ENCODE measurements around the gene FFAR4. TPM values are rescaled to one million over a fixed set of nuclear protein-coding genes. Genes with fewer than 3 reads are reported as not detected.

Gene FFAR4
- total RNA-seq, 1 experiment from 2014 or later, result 0.92 TPM

- in situ Hi-C loops (cut with HindIII; ENCODE audit: low pct_unique_long_range_greater_than_20kb, low sequenced_read_pairs) (no loop called here), intact Hi-C loops (cut with micrococcal nuclease; ENCODE audit: unreplicated experiment) (loop anchor here (10.0 kb wide), 1 partner anchor 261 kb away; no protein-coding TSS in a partner anchor)
- TF ChIP-seq SIN3A (IDR thresholded peaks at IDR 0.05; ENCODE audit: borderline replicate concordance, insufficient read depth, low read depth, low read length) (no peak), REST (IDR thresholded peaks at IDR 0.05; ENCODE audit: insufficient read depth in 1 of 2, low read depth in 2 of 2, low read length in 1 of 2) (no peak), CTCF (IDR thresholded peaks at IDR 0.05) (no peak), POLR2AphosphoS5 (IDR thresholded peaks at IDR 0.05; ENCODE audit: low read depth, low read length) (no peak), TCF7L2 (IDR thresholded peaks at IDR 0.05; ENCODE audit: low read depth, low read length) (no peak)
- Histone ChIP-seq H3K9me3 (ENCODE audit: control insufficient read depth, insufficient read depth, low read depth, low read length) (no peaks in the 10 kb centered on the region), H3K4me3 (ENCODE audit: low read depth in 2 of 2, low read length in 2 of 2) (no peak overlapping the region), H3K36me3 (ENCODE audit: control insufficient read depth, insufficient read depth, low read length) (no peaks in the 10 kb centered on the region), H3K4me1 (ENCODE audit: control insufficient read depth, insufficient read depth, low read length) (no peaks in the 10 kb centered on the region), H3K27me3 (ENCODE audit: control insufficient read depth, insufficient read depth, low read length) (no peaks in the 10 kb centered on the region), H3K27ac (ENCODE audit: low read length) (no peak overlapping the region)
- BruUV-seq (replicated peaks), result no TSS peak
- ChIA-PET CTCF (interaction anchor here (0.6 to 1.9 kb wide), 8 partner anchors 44 to 255 kb away, joined by 3 to 24 read pairs (median 4); partner anchors contain the start of gene FRA10AC1), POLR2A (interaction anchor here (0.6 kb wide), 2 partner anchors 14 to 252 kb away, joined by 3 read pairs; no protein-coding TSS in a partner anchor)
- no peak for ATAC-seq
- no peak for DNase-seq (ENCODE audit: low read depth, low spot score)
These were observed 12.8 kb upstream of the FFAR4 start for GRCh38 chr10:93553482-93554315.

GRCh38 chr10:93554316-93554663 lies 12.2 kb upstream of the FFAR4 start:
- TF ChIP-seq POLR2AphosphoS5 (IDR thresholded peaks at IDR 0.05; ENCODE audit: low read depth, low read length), result no peak
- TF ChIP-seq TCF7L2 (IDR thresholded peaks at IDR 0.05; ENCODE audit: low read depth, low read length), result no peak
- TF ChIP-seq CTCF (IDR thresholded peaks at IDR 0.05), result no peak
- no peak for TF ChIP-seq SIN3A (IDR thresholded peaks at IDR 0.05; ENCODE audit: borderline replicate concordance, insufficient read depth, low read depth, low read length)
- no peak for TF ChIP-seq REST (IDR thresholded peaks at IDR 0.05; ENCODE audit: insufficient read depth in 1 of 2, low read depth in 2 of 2, low read length in 1 of 2)
- in situ Hi-C loops (cut with HindIII; ENCODE audit: low pct_unique_long_range_greater_than_20kb, low sequenced_read_pairs) (no loop called here), intact Hi-C loops (cut with micrococcal nuclease; ENCODE audit: unreplicated experiment) (loop anchor here (10.0 kb wide), 1 partner anchor 261 kb away; no protein-coding TSS in a partner anchor)
- Histone ChIP-seq H3K36me3 (ENCODE audit: control insufficient read depth, insufficient read depth, low read length) (no peaks in the 10 kb centered on the region), H3K4me1 (ENCODE audit: control insufficient read depth, insufficient read depth, low read length) (no peaks in the 10 kb centered on the region), H3K9me3 (ENCODE audit: control insufficient read depth, insufficient read depth, low read depth, low read length) (no peaks in the 10 kb centered on the region), H3K27me3 (ENCODE audit: control insufficient read depth, insufficient read depth, low read length) (no peaks in the 10 kb centered on the region), H3K4me3 (ENCODE audit: low read depth in 2 of 2, low read length in 2 of 2) (no peak overlapping the region), H3K27ac (ENCODE audit: low read length) (no peak overlapping the region)
- peak; percentile 3; the same call in 1 of the 2 replicates for ATAC-seq
- POLR2A ChIA-PET, result interaction anchor here (0.5 to 0.6 kb wide), 3 partner anchors 14 to 253 kb away, joined by 3 read pairs; no protein-coding TSS in a partner anchor
- CTCF ChIA-PET, result interaction anchor here (0.6 to 1.9 kb wide), 13 partner anchors 8 to 264 kb away, joined by 3 to 24 read pairs (median 4); partner anchors contain the start of gene FRA10AC1
- BruUV-seq (replicated peaks), result no TSS peak
- DNase-seq (ENCODE audit: low read depth, low spot score), result no peak

Measured in Panc1 (cell line).